Measurements from ENCODE around the gene TRMT2A. TPM values are rescaled to one million over a fixed set of nuclear protein-coding genes. Genes with fewer than 3 reads are reported as not detected.

TRMT2A gene
- total and polyA plus RNA-seq, 2 of the 8 experiments (the other 6 are each of a cell fraction or from before 2014, with no cell fraction given), result 44.9 to 50.3 TPM

GRCh38 chr22:20130731-20131596 is 13.9 kb upstream of the TRMT2A start:
- peak in 1 of 2 experiments; percentile 82 for DNase-seq (ENCODE audit: low read depth in 1 of 2, low spot score in 2 of 2)
- POLR2A ChIA-PET (ENCODE audit: partially characterized antibody), result interaction anchor here (0.6 to 8.3 kb wide), 11 partner anchors 7 to 154 kb away, joined by 3 to 223 read pairs (median 8); partner anchors contain the start of genes RANBP1 and TRMT2A
- Histone ChIP-seq H3K79me2 (ENCODE audit: control insufficient read depth in 1 of 2, insufficient read depth in 2 of 2, low read length in 2 of 2) (peaks cover 0 to 8% of the 10 kb centered on the region in 2 experiments; a peak in 1 of 4 replicates), H2BK12ac (ENCODE audit: low read depth, low read length) (no peak overlapping the region), H3K36me3 (ENCODE audit: control insufficient read depth in 2 of 4, insufficient read depth in 4 of 4, low read length in 3 of 4) (peaks cover 8 to 22% (median 11%) of the 10 kb centered on the region in 4 experiments; a peak in 6 of 8 replicates), H2BK120ac (replicated peaks; ENCODE audit: low read depth, low read length) (no peak overlapping the region), H4K91ac (replicated peaks; ENCODE audit: insufficient read length, low read length) (no peak overlapping the region), H2BK20ac (ENCODE audit: low read length) (no peak overlapping the region), H2AK5ac (ENCODE audit: low read depth, low read length) (0 out of 2 replicates have a peak overlapping the region, but pooled peaks have one; percentile 33), H3K9ac (replicated peaks in 1 of 4; ENCODE audit: extremely low read depth in 1 of 4, low read depth in 3 of 4, low read length in 3 of 4) (no peak overlapping the region), H3K18ac (ENCODE audit: extremely low read depth, low read length) (no peak overlapping the region; the same call in 1 of the 2 replicates), H4K8ac (ENCODE audit: extremely low read depth, insufficient read depth, low read length) (no peak overlapping the region; the same call in 1 of the 2 replicates), H3K4me1 (replicated peaks in 1 of 4; ENCODE audit: control insufficient read depth in 3 of 4, insufficient read depth in 4 of 4, low read length in 3 of 4) (peaks cover 0 to 12% (median 7%) of the 10 kb centered on the region in 4 experiments; a peak in 4 of 7 replicates), H3K9me3 (ENCODE audit: insufficient read depth in 2 of 2, low read depth in 1 of 2, low read length in 1 of 2) (no peaks in the 10 kb centered on the region), H2AFZ (ENCODE audit: low read length) (peak overlapping the region; percentile 60; the same call in 1 of the 2 replicates), H3K14ac (ENCODE audit: insufficient read length) (no peak overlapping the region), H2BK15ac (ENCODE audit: low read length) (peak overlapping the region; percentile 84), H3K23me2 (ENCODE audit: low read depth, low read length) (peaks cover 7% of the 10 kb centered on the region; the same call in 1 of the 2 replicates), H4K5ac (ENCODE audit: insufficient read length, low read depth, low read length) (peak overlapping the region; percentile 26), H3K4me3 (ENCODE audit: extremely low read depth in 1 of 4, insufficient read depth in 2 of 4, low read depth in 3 of 4, low read length in 4 of 4) (peak overlapping the region; percentile 47 to 76 (median 54)), H3K56ac (replicated peaks; ENCODE audit: insufficient read length, low read depth, low read length) (peak overlapping the region; percentile 59), H3K4ac (replicated peaks; ENCODE audit: insufficient read length, low read depth, low read length) (peak overlapping the region; percentile 13), H3K27ac (ENCODE audit: low read depth, low read length) (no peak overlapping the region; the same call in 1 of the 2 replicates), H4K20me1 (replicated peaks in 1 of 2; ENCODE audit: control insufficient read depth in 1 of 2, insufficient read depth in 2 of 2, low read length in 2 of 2) (peaks cover 11 to 29% of the 10 kb centered on the region in 2 experiments), H3K27me3 (replicated peaks in 1 of 4; ENCODE audit: control insufficient read depth in 3 of 4, extremely low read depth in 1 of 4, insufficient read depth in 3 of 4, low read length in 3 of 4) (no peaks in the 10 kb centered on the region; a peak in 2 of 7 replicates), H3K4me2 (ENCODE audit: insufficient read depth in 1 of 2, low read depth in 2 of 2, low read length in 2 of 2) (peak overlapping the region; percentile 58 to 67), H2BK5ac (ENCODE audit: low read depth, low read length) (no peak overlapping the region), H3K79me1 (ENCODE audit: low read depth, low read length) (peaks cover 7% of the 10 kb centered on the region), H3K23ac (ENCODE audit: insufficient read length) (no peak overlapping the region)
- CTCF ChIA-PET (ENCODE audit: partially characterized antibody), result interaction anchor here (1.0 to 2.6 kb wide), 7 partner anchors 10 to 163 kb away, joined by 3 to 18 read pairs (median 4); partner anchors contain the start of gene RANBP1
- FAIRE-seq, result no peak
- WGBS, 2 experiments (ENCODE audit: extremely low coverage in 1 of 2, insufficient coverage in 1 of 2, insufficient read length in 1 of 2, insufficient replicate concordance in 2 of 2, low coverage in 1 of 2, low lambda C conversion rate in 2 of 2, missing lambda C conversion rate in 1 of 2), result 14% methylated on average over 41 of the region's 70 CpGs; no CpG with 5 or more reads in 1 of the 2 experiments
- TF ChIP-seq HDAC2 (IDR thresholded peaks at IDR 0.05; ENCODE audit: borderline replicate concordance in 1 of 2, low read depth in 2 of 2, low read length in 2 of 2) (no peak; a peak in 1 of 4 replicates), CREB1 (IDR thresholded peaks at IDR 0.05) (no peak), PHF8 (conservative IDR thresholded peaks at IDR 0.05; ENCODE audit: low read depth, low read length) (0 out of 2 replicates have a peak, but pooled peaks have one; percentile 25), NRF1 (IDR thresholded peaks at IDR 0.05; ENCODE audit: low read depth, low read length) (no peak), BACH1 (IDR thresholded peaks at IDR 0.05; ENCODE audit: low read length) (no peak), KDM4A (IDR thresholded peaks at IDR 0.05; ENCODE audit: low read depth, low read length, severe bottlenecking) (peak; percentile 43), EZH2 (IDR thresholded peaks at IDR 0.05; ENCODE audit: low read depth, low read length, severe bottlenecking) (no peak), GTF2F1 (IDR thresholded peaks at IDR 0.05; ENCODE audit: borderline replicate concordance, low read depth, low read length) (no peak), NANOG (IDR thresholded peaks at IDR 0.05; ENCODE audit: insufficient read depth, low read depth, low read length, poor library complexity, severe bottlenecking) (no peak)
